BLaER1 treated with 17β-estradiol and CSF1 and Interleukin-3, amounts not matched to agents 10 nM and 100 nM (cell line): ENCODE measurements around the gene POU6F2.
"Not testable (repeated sequence)": the region's sequence is repeated elsewhere in the genome, so short reads cannot be mapped to it uniquely, and the experiment has no call there.

Experiments
- H3K27ac ChIP-seq, 11 experiments: shearing (Covaris generic); formaldehyde crosslinking; 2 replicates each; pipeline ENCODE4 v1.8.1; 2022
- H3K27me3 ChIP-seq, 11 experiments: shearing (Covaris generic); formaldehyde crosslinking; 2 replicates each; pipeline ENCODE4 v1.8.1; 2022
- H3K36me3 ChIP-seq, 11 experiments: shearing (Covaris generic); formaldehyde crosslinking; 2 replicates each; pipeline ENCODE4 v1.8.1; 2022
- H3K4me1 ChIP-seq, 10 experiments: shearing (Covaris generic); formaldehyde crosslinking; 2 replicates each; pipeline ENCODE4 v1.8.1; 2022
- H3K4me2 ChIP-seq, 11 experiments: shearing (Covaris generic); formaldehyde crosslinking; 2 replicates each; pipeline ENCODE4 v1.8.1; 2022
- H3K4me3 ChIP-seq, 10 experiments: shearing (Covaris generic); formaldehyde crosslinking; 2 replicates each; pipeline ENCODE4 v1.8.1; 2022
- H3K9ac ChIP-seq, 11 experiments: shearing (Covaris generic); formaldehyde crosslinking; 2 replicates each; pipeline ENCODE4 v1.8.1; 2022
- H3K9me3 ChIP-seq, 11 experiments: shearing (Covaris generic); formaldehyde crosslinking; replicated peaks in 1 of 11; 2 replicates each; pipeline ENCODE4 v1.8.1; 2022
- H4K20me1 ChIP-seq, 11 experiments: shearing (Covaris generic); formaldehyde crosslinking; 2 replicates each; pipeline ENCODE4 v1.8.1; 2022
- Cebpa-rat ChIP-seq, 11 experiments: shearing (Covaris generic); IDR thresholded peaks; 2 replicates each; pipeline ENCODE4 v1.8.1; 2022

The POU6F2 gene

DNA sequence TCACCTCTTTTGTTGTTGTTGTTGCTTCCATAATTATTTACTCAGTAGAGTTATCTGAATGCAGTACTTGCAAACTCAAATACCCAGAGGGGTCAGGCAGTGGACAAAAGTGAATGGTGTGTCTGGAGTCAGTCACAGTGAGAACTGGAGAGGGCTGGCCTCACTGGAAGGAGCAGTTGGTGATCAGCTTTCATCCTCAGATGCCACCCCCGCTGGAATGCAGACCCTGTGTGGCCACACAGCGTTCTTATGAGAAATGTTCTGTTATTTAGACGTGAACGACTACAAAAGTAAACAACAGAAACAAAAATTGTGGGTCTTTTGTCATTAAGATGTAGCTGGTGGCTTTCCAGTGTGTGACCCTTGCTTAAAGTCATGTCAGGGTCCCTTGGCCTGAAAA lies 39.1 kb upstream of the POU6F2 start:
- Histone ChIP-seq H3K9ac (no peak overlapping the region), H3K9me3 (0 out of 22 replicates have a peak, but pooled peaks cover 0 to 4% (median 0%) of the 10 kb centered on the region in 11 experiments), H4K20me1 (no peaks in the 10 kb centered on the region), H3K36me3 (no peaks in the 10 kb centered on the region), H3K27me3 (no peaks in the 10 kb centered on the region), H3K4me1 (peaks cover 0 to 47% (median 23%) of the 10 kb centered on the region in 10 experiments; a peak in 13 of 20 replicates), H3K4me2 (peak overlapping the region in 8 of 11 experiments; percentile 10 to 73 (median 49); a peak in 13 of 22 replicates), H3K4me3 (no peak overlapping the region), H3K27ac (no peak overlapping the region)
- no peak for TF ChIP-seq Cebpa-rat (IDR thresholded peaks at IDR 0.05)

DNA sequence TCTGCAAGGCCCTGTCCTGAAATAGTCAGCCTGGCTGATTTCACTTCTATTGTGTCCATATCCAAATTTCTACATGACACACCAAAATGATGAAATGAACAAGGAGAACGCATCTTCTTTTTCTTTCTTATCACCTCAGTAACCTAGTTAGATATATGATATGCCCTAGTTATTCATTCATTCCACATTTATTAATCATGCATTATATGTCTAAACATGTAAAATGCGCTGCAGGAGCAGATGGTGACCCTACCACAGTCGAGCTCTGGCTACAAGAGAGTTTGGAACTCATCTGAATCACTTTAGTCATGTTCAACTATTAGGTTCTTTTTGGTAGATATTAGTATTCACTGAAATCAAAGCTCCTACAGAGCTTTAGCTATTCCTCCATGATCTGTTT lies 36.9 kb upstream of the POU6F2 start:
- H3K4me1 ChIP-seq = peaks cover 0 to 47% (median 23%) of the 10 kb centered on the region in 10 experiments; a peak in 13 of 20 replicates
- peaks cover 0 to 8% (median 0%) of the 10 kb centered on the region in 11 experiments; a peak in 2 of 22 replicates for H3K9me3 ChIP-seq
- no peak overlapping the region for H3K4me3 ChIP-seq
- H3K27me3 ChIP-seq = no peaks in the 10 kb centered on the region
- no peak for TF ChIP-seq Cebpa-rat (IDR thresholded peaks at IDR 0.05)
- H4K20me1 ChIP-seq = no peaks in the 10 kb centered on the region
- no peak overlapping the region for H3K27ac ChIP-seq
- no peak overlapping the region for H3K9ac ChIP-seq
- H3K36me3 ChIP-seq = no peaks in the 10 kb centered on the region
- no peak overlapping the region for H3K4me2 ChIP-seq

DNA sequence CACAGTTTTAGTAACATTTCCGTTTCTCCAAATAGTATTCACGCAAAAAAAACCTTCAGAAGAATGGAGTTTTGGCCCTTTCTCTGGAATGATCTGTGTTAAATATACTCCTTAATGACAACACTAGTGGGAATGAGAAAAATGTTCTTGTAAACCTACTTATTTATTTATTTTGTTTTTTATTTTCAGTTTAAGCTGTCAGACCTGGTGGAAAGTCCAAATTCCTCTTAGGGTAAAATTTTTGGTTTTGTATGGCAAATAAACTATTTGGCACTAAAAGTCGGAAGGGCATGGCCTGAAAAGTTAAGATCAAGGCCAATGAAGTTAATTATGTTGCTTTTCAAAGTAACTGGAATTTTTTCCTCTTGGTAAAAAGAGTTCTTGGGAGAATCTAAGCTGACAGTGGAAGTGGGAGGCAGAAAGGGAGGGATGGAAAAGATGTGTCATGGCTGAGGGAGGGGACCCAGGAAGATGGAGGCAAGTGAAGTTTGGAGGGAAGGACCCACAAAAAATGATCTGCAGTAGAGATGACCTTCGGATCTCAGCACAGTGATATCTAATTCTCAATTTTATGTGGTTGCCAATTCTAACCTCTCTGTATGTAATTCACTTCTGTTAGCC lies 35.2 kb upstream of the POU6F2 start:
- peaks cover 0 to 14% (median 2%) of the 10 kb centered on the region in 11 experiments; a peak in 6 of 22 replicates for H3K9me3 ChIP-seq
- H3K27ac ChIP-seq = no peak overlapping the region
- TF ChIP-seq Cebpa-rat (IDR thresholded peaks at IDR 0.05) = no peak
- H3K9ac ChIP-seq = no peak overlapping the region
- H3K27me3 ChIP-seq = no peaks in the 10 kb centered on the region
- H3K4me1 ChIP-seq = peaks cover 0 to 40% (median 19%) of the 10 kb centered on the region in 10 experiments; a peak in 13 of 20 replicates
- no peaks in the 10 kb centered on the region for H3K36me3 ChIP-seq
- H3K4me2 ChIP-seq = peak overlapping the region in 4 of 11 experiments; percentile 18 to 44 (median 30); a peak in 7 of 22 replicates
- no peaks in the 10 kb centered on the region for H4K20me1 ChIP-seq
- no peak overlapping the region for H3K4me3 ChIP-seq

DNA sequence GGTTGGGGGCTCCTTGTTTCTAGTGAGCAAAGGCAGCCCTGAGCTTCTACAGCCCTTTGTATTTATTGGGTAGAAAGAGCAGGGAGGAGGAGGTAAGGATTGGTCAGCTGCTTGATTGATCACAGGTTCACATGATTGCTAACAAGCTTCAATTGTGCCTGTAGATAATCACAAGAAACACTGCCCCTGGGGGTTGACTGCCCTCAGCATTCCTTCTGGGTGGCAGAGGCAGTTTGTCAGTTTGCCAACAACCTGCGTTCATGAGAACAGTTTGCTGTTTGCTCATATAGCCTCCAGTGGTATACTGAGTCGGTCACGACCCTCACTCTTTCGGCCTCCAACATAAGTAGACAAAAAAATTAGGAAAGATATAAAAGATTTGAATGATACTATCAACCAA lies 30.2 kb upstream of the POU6F2 start:
- not testable (repeated sequence) for H3K4me3 ChIP-seq, H3K4me1 ChIP-seq, H3K36me3 ChIP-seq, H4K20me1 ChIP-seq, H3K9ac ChIP-seq, H3K4me2 ChIP-seq, H3K27ac ChIP-seq, H3K27me3 ChIP-seq
- peaks cover 0 to 19% (median 7%) of the 10 kb centered on the region in 11 experiments; a peak in 7 of 22 replicates for H3K9me3 ChIP-seq

DNA sequence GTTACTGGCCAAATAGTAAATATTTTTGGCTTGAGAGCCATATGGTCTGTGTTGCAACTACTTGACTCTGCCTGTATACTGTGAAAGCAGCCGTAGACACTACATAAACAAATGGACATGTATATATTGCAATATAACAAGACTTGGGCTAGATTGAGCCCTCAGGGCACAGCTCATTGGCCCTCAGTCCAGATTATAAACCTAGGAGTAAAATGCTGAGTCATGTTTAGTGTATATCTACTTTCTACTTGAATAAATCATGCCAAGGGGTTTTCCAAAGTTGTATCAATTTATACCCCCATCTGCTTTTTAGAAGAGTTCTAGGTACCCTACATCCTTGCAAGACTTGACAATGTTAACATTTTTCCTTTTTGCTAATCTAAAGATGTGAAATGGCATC lies 27.4 kb upstream of the POU6F2 start:
- H3K4me3 ChIP-seq = no peak overlapping the region
- no peak overlapping the region for H3K27ac ChIP-seq
- no peak for TF ChIP-seq Cebpa-rat (IDR thresholded peaks at IDR 0.05)
- H4K20me1 ChIP-seq = no peaks in the 10 kb centered on the region
- no peaks in the 10 kb centered on the region for H3K36me3 ChIP-seq
- peaks cover 0 to 15% (median 7%) of the 10 kb centered on the region in 11 experiments; a peak in 5 of 22 replicates for H3K9me3 ChIP-seq
- no peaks in the 10 kb centered on the region; a peak in 1 of 20 replicates for H3K4me1 ChIP-seq
- H3K4me2 ChIP-seq = peak overlapping the region in 1 of 11 experiments; percentile 5; a peak in 1 of 22 replicates
- H3K27me3 ChIP-seq = no peaks in the 10 kb centered on the region
- H3K9ac ChIP-seq = no peak overlapping the region

DNA sequence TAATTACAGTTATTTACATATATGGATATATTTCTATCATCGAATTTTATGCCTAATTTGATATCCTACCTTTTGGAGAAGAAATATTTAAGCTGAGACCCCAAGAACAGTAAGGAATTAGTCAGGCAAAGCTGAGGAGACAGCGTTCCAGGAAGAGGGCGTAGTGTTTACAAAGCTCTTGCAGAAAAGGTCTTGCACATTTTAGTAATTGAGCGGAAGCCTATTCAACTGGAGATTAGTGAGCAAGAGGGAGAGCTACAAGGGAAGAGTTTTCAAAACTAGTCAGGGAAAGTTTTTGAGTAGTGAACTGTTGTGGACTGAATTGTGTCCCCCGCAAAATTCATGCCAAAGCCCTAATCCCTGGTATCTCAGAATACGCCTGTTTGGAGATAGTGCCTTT lies 26.5 kb upstream of the POU6F2 start:
- no peaks in the 10 kb centered on the region for H3K36me3 ChIP-seq
- no peak overlapping the region for H3K27ac ChIP-seq
- no peaks in the 10 kb centered on the region for H3K27me3 ChIP-seq
- H3K9ac ChIP-seq = no peak overlapping the region
- H3K9me3 ChIP-seq = peaks cover 0 to 15% (median 7%) of the 10 kb centered on the region in 11 experiments; a peak in 5 of 22 replicates
- H3K4me3 ChIP-seq = no peak overlapping the region
- H3K4me1 ChIP-seq = no peaks in the 10 kb centered on the region; a peak in 2 of 20 replicates
- no peaks in the 10 kb centered on the region for H4K20me1 ChIP-seq
- TF ChIP-seq Cebpa-rat (IDR thresholded peaks at IDR 0.05) = no peak
- H3K4me2 ChIP-seq = no peak overlapping the region

DNA sequence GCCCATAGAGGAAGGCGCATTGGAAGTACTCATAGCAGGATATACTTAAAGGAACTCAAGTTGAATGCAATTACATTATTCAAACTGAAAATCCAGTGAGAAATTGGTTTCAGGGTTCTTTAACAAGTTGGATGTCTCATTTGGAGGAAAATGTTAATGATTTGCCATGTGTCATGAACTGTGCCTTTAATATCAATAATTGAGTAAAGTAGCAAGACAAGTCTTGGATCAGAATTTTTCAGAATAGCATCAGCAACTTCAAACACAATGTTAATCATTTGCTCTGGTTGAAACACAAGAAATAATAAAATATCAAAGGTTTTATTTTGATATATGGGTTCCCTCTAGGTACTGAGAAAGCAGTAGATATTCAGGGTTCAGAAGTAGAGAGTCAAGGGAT lies 24.5 kb upstream of the POU6F2 start:
- no peak for TF ChIP-seq Cebpa-rat (IDR thresholded peaks at IDR 0.05)
- H3K9me3 ChIP-seq = peaks cover 0 to 11% (median 3%) of the 10 kb centered on the region in 11 experiments; a peak in 5 of 22 replicates
- no peak overlapping the region for H3K27ac ChIP-seq
- H3K4me2 ChIP-seq = no peak overlapping the region
- H3K4me3 ChIP-seq = no peak overlapping the region
- no peaks in the 10 kb centered on the region for H3K27me3 ChIP-seq
- peaks cover 0 to 12% (median 2%) of the 10 kb centered on the region in 10 experiments; a peak in 12 of 20 replicates for H3K4me1 ChIP-seq
- H4K20me1 ChIP-seq = no peaks in the 10 kb centered on the region
- no peak overlapping the region for H3K9ac ChIP-seq
- H3K36me3 ChIP-seq = no peaks in the 10 kb centered on the region

DNA sequence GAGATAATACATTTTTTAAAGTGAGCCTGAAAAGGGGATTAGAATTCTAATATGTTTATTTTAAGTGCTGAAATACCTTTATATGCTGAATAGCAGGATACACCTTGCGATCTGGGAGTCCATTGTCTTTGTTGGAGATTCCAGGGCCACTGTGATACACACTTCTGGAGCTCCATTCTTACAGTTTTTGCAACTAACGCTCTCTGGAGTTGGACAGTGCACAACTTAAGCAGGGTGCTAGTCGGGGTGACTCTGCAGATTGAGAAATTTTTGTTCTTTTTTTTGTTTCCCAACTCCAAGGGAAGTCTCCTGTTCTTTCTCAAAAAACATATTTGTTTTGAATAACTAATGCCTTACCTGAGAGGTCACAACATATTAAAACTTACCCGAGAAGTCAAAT lies 23.7 kb upstream of the POU6F2 start:
- Histone ChIP-seq H3K4me3 (no peak overlapping the region), H3K27me3 (no peaks in the 10 kb centered on the region), H3K4me2 (no peak overlapping the region), H3K27ac (no peak overlapping the region), H3K9me3 (peaks cover 0 to 11% (median 3%) of the 10 kb centered on the region in 11 experiments; a peak in 6 of 22 replicates), H3K4me1 (peaks cover 0 to 19% (median 10%) of the 10 kb centered on the region in 10 experiments; a peak in 12 of 20 replicates), H4K20me1 (no peaks in the 10 kb centered on the region), H3K36me3 (no peaks in the 10 kb centered on the region), H3K9ac (no peak overlapping the region)
- TF ChIP-seq Cebpa-rat (IDR thresholded peaks at IDR 0.05) = no peak

DNA sequence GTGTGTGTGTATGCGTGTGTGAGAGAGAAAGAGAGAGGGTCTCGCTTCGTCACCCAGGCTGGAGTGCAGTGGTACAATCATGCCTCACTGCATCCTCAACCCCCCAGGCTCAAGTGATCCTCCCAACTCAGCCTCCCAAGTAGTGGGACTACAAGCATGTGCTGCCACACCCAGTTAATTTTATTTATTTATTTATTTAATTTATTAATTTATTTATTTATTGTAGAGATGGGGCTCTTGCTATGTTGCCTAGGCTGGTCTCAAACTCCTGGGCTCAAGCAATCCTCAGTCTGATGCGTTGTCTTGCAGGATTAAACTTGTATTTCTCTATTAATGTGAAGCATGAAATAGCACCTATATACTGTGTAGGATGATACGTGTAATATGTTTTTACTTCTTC lies 21.8 kb upstream of the POU6F2 start:
- Histone ChIP-seq H3K36me3 (no peaks in the 10 kb centered on the region), H3K4me3 (no peak overlapping the region), H3K4me2 (peak overlapping the region in 1 of 11 experiments; percentile 9; a peak in 1 of 22 replicates), H3K4me1 (peaks cover 0 to 21% (median 10%) of the 10 kb centered on the region in 10 experiments; a peak in 12 of 20 replicates), H4K20me1 (no peaks in the 10 kb centered on the region), H3K9me3 (peaks cover 0 to 18% (median 8%) of the 10 kb centered on the region in 11 experiments; a peak in 9 of 22 replicates), H3K27me3 (no peaks in the 10 kb centered on the region), H3K27ac (no peak overlapping the region), H3K9ac (no peak overlapping the region)
- no peak for TF ChIP-seq Cebpa-rat (IDR thresholded peaks at IDR 0.05)
